Endothelial cell of umbilical vein (primary cell): Measurements from ENCODE around the gene RD3L. TPM values are rescaled to one million over a fixed set of nuclear protein-coding genes. Genes with fewer than 3 reads are reported as not detected.

ENCODE experiments used
- BruUV-seq: library from RNA; stranded (reverse); fragments of 400-500 nt; replicated peaks from 2 replicates; lab custom pipeline; 2021; lab: Mats Ljungman, UMichigan
- CTCF ChIA-PET: fragments of 300-600, 350-600 bp; sonication (Branson Sonifier 250); formaldehyde crosslinking; loops from one replicate; lab custom pipeline; 2021; ENCODE audit warnings: antibody characterized with exemption, inconsistent platforms; lab: Charles Lee
- POLR2A ChIA-PET: fragments of 300-600, 350-600 bp; sonication (Branson Sonifier 250); formaldehyde crosslinking; loops from one replicate; lab custom pipeline; 2021; ENCODE audit warnings: antibody characterized with exemption, inconsistent platforms; lab: Charles Lee
- DNase-seq: peaks from one replicate; pipeline ENCODE4 v3.0.0-alpha.2; 2011; ENCODE audit warnings: low read depth, low spot score
- FAIRE-seq: peaks from 2 replicates; lab custom pipeline; 2011; peaks lifted over from hg19 to GRCh38; lab: Jason Lieb, UNC
- H2AFZ ChIP-seq: 2 replicates; pipeline ENCODE4 v1.6.0; 2012; ENCODE audit warnings: low read depth, low read length, control low read depth, inconsistent platforms
- H3K27ac ChIP-seq: 2 replicates; pipeline ENCODE4 v1.5.1; 2011; ENCODE audit warnings: low read depth, mild to moderate bottlenecking, control low read depth, low read length, moderate library complexity; ENCODE audit not compliant: insufficient read depth
- H3K27me3 ChIP-seq, 2 experiments: 2 replicates each; pipeline versions ENCODE4 v1.6.0 to v1.6.1; 2011; ENCODE audit warnings: low read length in 2 of 2, mixed read lengths in 1 of 2; ENCODE audit not compliant: control insufficient read depth in 2 of 2, insufficient read depth in 2 of 2
- H3K36me3 ChIP-seq, 2 experiments: 2 replicates in 1 of 2; 3 replicates in 1 of 2; pipeline ENCODE4 v1.5.1; 2011; ENCODE audit warnings: low read length in 2 of 2, mild to moderate bottlenecking in 1 of 2, moderate library complexity in 1 of 2; ENCODE audit not compliant: control insufficient read depth in 2 of 2, insufficient read depth in 2 of 2; ENCODE audit errors: extremely low read depth in 1 of 2
- H3K4me1 ChIP-seq: 3 replicates; pipeline ENCODE4 v1.5.1; 2011; ENCODE audit warnings: mild to moderate bottlenecking, low read length; ENCODE audit not compliant: control insufficient read depth, insufficient read depth; ENCODE audit errors: extremely low read depth
- H3K4me2 ChIP-seq: 2 replicates; pipeline ENCODE4 v1.6.1; 2011; ENCODE audit warnings: low read length, control low read depth, mixed read lengths; ENCODE audit not compliant: insufficient read depth
- H3K4me3 ChIP-seq, 3 experiments: fragments of 200-600 bp in 1 of 3; sonication (generic), shearing (Covaris generic) in 1 of 3; replicated peaks in 1 of 3; 2 replicates each; pipeline ENCODE4 v1.5.1; 2011 to 2016; ENCODE audit warnings: control low read depth in 3 of 3, low read length in 3 of 3, mild to moderate bottlenecking in 2 of 3, inconsistent platforms in 1 of 3, low read depth in 1 of 3, moderate library complexity in 1 of 3; ENCODE audit not compliant: insufficient read depth in 1 of 3
- H3K79me2 ChIP-seq: 2 replicates; pipeline ENCODE4 v1.6.0; 2012; ENCODE audit warnings: low read length, inconsistent platforms; ENCODE audit not compliant: control insufficient read depth, insufficient read depth
- H3K9ac ChIP-seq: replicated peaks from 2 replicates; pipeline ENCODE3; 2011; ENCODE audit warnings: low read length, control low read depth; ENCODE audit not compliant: insufficient read depth; ENCODE audit errors: extremely low read depth
- H3K9me1 ChIP-seq: replicated peaks from 3 replicates; pipeline ENCODE4 v1.6.0; 2011; ENCODE audit warnings: mild to moderate bottlenecking, low read length; ENCODE audit not compliant: control insufficient read depth, insufficient read depth; ENCODE audit errors: extremely low read depth
- H3K9me3 ChIP-seq: replicated peaks from 2 replicates; pipeline ENCODE4 v1.5.1; 2012; ENCODE audit warnings: low read length, inconsistent platforms; ENCODE audit not compliant: control insufficient read depth, insufficient read depth
- H4K20me1 ChIP-seq: replicated peaks from 2 replicates; pipeline ENCODE3; 2011; ENCODE audit warnings: mild to moderate bottlenecking, low read length; ENCODE audit not compliant: control insufficient read depth, insufficient read depth; ENCODE audit errors: extremely low read depth
- CTCF ChIP-seq, 2 donors: IDR thresholded peaks; 1 replicate in 1 of 2; 2 replicates in 1 of 2; pipeline ENCODE4 v1.5.1; 2011; ENCODE audit warnings: low read length in 2 of 2, mild to moderate bottlenecking in 2 of 2, moderate library complexity in 2 of 2, control low read depth in 1 of 2, inconsistent platforms in 1 of 2, low read depth in 1 of 2; ENCODE audit not compliant: insufficient read depth in 1 of 2; ENCODE audit errors: extremely low read depth in 1 of 2
- EZH2 ChIP-seq: IDR thresholded peaks from 2 replicates; pipeline ENCODE4 v1.6.1; 2012; ENCODE audit warnings: borderline replicate concordance, low read depth, mild to moderate bottlenecking, moderate library complexity, low read length, inconsistent platforms; ENCODE audit not compliant: severe bottlenecking
- FOS ChIP-seq: IDR thresholded peaks from 2 replicates; pipeline ENCODE4 v1.6.1; 2011; ENCODE audit warnings: mild to moderate bottlenecking, low read length, moderate library complexity, borderline replicate concordance; ENCODE audit not compliant: insufficient read depth
- GATA2 ChIP-seq: IDR thresholded peaks from 2 replicates; pipeline ENCODE4 v1.7.0; 2011; ENCODE audit warnings: low read depth, mild to moderate bottlenecking, moderate library complexity, mixed read lengths, low read length; ENCODE audit not compliant: insufficient read length, insufficient read depth
- JUN ChIP-seq: IDR thresholded peaks from 2 replicates; pipeline ENCODE4 v1.6.1; 2011; ENCODE audit warnings: borderline replicate concordance, low read depth; ENCODE audit not compliant: insufficient read length, insufficient read depth
- MAX ChIP-seq: IDR thresholded peaks from 2 replicates; pipeline ENCODE4 v1.6.1; 2011; ENCODE audit not compliant: insufficient read depth, insufficient read length
- MYC ChIP-seq: IDR thresholded peaks from one replicate; pipeline ENCODE4 v1.6.1; 2011; ENCODE audit warnings: mild to moderate bottlenecking, low read depth, low read length
- POLR2A ChIP-seq: IDR thresholded peaks from 2 replicates; pipeline ENCODE4 v1.6.1; 2012; ENCODE audit warnings: low read depth, mild to moderate bottlenecking, control low read depth, low read length
- POLR2AphosphoS5 ChIP-seq: IDR thresholded peaks from 2 replicates; pipeline ENCODE4 v1.6.1; 2012; ENCODE audit warnings: low read depth, mild to moderate bottlenecking, control low read depth, low read length, moderate library complexity; ENCODE audit not compliant: insufficient read depth
- dilution Hi-C: fragments of 300-500 bp; cut with MboI; formaldehyde crosslinking; loops from one replicate; pipeline ENCODE4 v1.15.0; 2019; ENCODE audit warnings: low sequenced_read_pairs; ENCODE audit not compliant: extremely low pct_ligation_motif_present
- intact Hi-C: fragments of 100-400 bp; cut with micrococcal nuclease; formaldehyde crosslinking; loops from one replicate; pipeline ENCODE4 v1.10.0; 2022
- polyA plus RNA-seq, 4 experiments: library from polyadenylated mRNA; depleted of rRNA in 3 of 4; stranded (reverse) in 3 of 4; unstranded in 1 of 4; fragments of >200 nt; gene quantifications; 2 replicates each; pipeline versions ENCODE4 v1.2.1 to v1.2.3, GENCODE V29; 2011 to 2012; ENCODE audit warnings: missing spikeins in 1 of 4
- total RNA-seq: library from RNA; stranded (reverse); gene quantifications from 2 replicates; pipeline ENCODE4 v1.2.3, GENCODE V29; 2021

The RD3L gene
- total and polyA plus RNA-seq, 2 donors (not counting 3 experiments of a cell fraction or from before 2014, with no cell fraction given): not detected

GRCh38 chr14:103899316-103899715 lies 43.0 kb downstream of the RD3L start:
- H3K9ac ChIP-seq: no peak overlapping the region
- DNase-seq (no peak), FAIRE-seq (no peak)
- H3K9me1 ChIP-seq: no peaks in the 10 kb centered on the region
- H3K27ac ChIP-seq: no peak overlapping the region
- H3K27me3 ChIP-seq: no peaks in the 10 kb centered on the region
- no peak overlapping the region for H3K4me3 ChIP-seq
- no peaks in the 10 kb centered on the region for H3K79me2 ChIP-seq
- POLR2A ChIA-PET: no interaction called here
- BruUV-seq: no TSS peak
- H2AFZ ChIP-seq: no peak overlapping the region
- intact Hi-C loops: no loop called here
- no peak for TF ChIP-seq GATA2
- no peak for TF ChIP-seq POLR2AphosphoS5
- no peak for TF ChIP-seq MYC
- no peak for TF ChIP-seq JUN
- TF ChIP-seq MAX: no peak
- no peak for TF ChIP-seq EZH2
- no peak for TF ChIP-seq FOS
- no peak for TF ChIP-seq POLR2A
- TF ChIP-seq CTCF (IDR thresholded peaks at IDR 0.05; ENCODE audit: extremely low read depth in 1 of 2, insufficient read depth in 1 of 2, low read depth in 1 of 2, low read length in 2 of 2): no peak
- CTCF ChIA-PET: interaction anchor here (2.3 to 3.7 kb wide), 5 partner anchors 11 to 90 kb away, joined by 10 to 81 read pairs (median 55); no protein-coding TSS in a partner anchor
- no peaks in the 10 kb centered on the region for H4K20me1 ChIP-seq
- H3K4me1 ChIP-seq: peaks cover 2% of the 10 kb centered on the region
- dilution Hi-C loops: no loop called here
- no peak overlapping the region for H3K4me2 ChIP-seq
- H3K9me3 ChIP-seq: no peaks in the 10 kb centered on the region
- H3K36me3 ChIP-seq: no peaks in the 10 kb centered on the region
